Fibroblast of the aortic adventitia (primary cell): ENCODE measurements around the gene TMBIM6. TPM values are rescaled to one million over a fixed set of nuclear protein-coding genes. Genes with fewer than 3 reads are reported as not detected.

ENCODE experiments used
- DNase-seq: peaks from one replicate; pipeline ENCODE4 v3.0.0-alpha.2; 2010; ENCODE audit warnings: low read depth
- H3K4me3 ChIP-seq: 2 replicates; pipeline ENCODE4 v1.5.1; 2011; ENCODE audit warnings: low read depth, mild to moderate bottlenecking, control low read depth, low read length, moderate library complexity
- total RNA-seq: library from RNA; depleted of rRNA; stranded (reverse); fragments of >200 nt; gene quantifications from 2 replicates; pipeline ENCODE4 v1.2.3, GENCODE V29; 2012; ENCODE audit warnings: low replicate concordance
- TF ChIP-seq, protein P1 (sequence below): IDR thresholded peaks from 2 replicates; pipeline ENCODE4 v1.5.1; 2011; ENCODE audit warnings: mild to moderate bottlenecking, low read length, control low read depth, inconsistent platforms; ENCODE audit not compliant: insufficient read depth

Gene TMBIM6
- total RNA-seq, 1 donor, result 564 TPM

DNA sequence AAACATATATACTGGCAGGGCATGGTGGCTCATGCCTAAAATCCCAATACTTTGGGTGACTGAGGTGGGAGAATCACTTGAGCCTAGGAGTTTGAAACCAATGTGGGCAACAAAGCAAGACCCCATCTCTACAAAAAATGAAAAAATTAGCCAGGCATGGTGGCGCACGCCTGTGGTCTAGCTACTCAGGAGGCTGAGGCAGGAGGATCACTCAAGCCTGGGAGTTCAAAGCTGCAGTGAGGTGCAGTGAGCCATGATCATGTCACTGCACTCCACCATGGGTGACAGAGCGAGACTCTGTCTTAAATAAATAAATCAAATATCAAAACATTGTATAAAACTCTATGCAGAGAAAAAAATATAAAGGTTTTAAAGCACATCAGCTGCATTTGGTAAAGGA is 39.3 kb upstream of the TMBIM6 start:
- no peak for DNase-seq
- H3K4me3 ChIP-seq, result no peak overlapping the region
- TF ChIP-seq, protein P1, sequence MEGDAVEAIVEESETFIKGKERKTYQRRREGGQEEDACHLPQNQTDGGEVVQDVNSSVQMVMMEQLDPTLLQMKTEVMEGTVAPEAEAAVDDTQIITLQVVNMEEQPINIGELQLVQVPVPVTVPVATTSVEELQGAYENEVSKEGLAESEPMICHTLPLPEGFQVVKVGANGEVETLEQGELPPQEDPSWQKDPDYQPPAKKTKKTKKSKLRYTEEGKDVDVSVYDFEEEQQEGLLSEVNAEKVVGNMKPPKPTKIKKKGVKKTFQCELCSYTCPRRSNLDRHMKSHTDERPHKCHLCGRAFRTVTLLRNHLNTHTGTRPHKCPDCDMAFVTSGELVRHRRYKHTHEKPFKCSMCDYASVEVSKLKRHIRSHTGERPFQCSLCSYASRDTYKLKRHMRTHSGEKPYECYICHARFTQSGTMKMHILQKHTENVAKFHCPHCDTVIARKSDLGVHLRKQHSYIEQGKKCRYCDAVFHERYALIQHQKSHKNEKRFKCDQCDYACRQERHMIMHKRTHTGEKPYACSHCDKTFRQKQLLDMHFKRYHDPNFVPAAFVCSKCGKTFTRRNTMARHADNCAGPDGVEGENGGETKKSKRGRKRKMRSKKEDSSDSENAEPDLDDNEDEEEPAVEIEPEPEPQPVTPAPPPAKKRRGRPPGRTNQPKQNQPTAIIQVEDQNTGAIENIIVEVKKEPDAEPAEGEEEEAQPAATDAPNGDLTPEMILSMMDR, result no peak

DNA sequence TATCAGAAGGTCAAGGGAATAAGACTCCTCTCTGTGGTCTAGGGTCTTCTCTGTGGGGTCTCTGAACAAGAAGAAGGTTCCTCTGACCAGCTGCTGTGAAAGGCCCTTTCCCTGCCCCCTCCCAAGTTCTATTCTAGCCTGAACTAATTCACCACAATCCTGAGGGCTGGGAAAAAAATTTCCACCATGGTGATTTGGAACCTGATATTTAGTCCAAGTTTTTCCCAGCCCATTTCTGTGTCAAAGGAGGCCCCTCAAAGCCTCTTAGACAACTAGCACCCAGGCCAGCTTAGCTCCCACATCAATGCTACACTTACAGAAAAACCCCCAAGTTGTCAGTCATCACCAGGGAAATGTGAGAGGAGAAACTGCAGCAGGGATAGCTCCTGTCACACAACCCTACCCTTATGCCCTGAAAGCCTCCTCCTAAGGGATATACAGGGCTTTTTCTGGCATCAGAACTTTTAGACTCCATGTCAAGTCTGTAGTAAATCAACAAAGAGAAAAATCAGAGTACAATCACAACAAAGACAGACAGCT is 38.6 kb upstream of the TMBIM6 start:
- TF ChIP-seq, protein P1, result no peak
- no peak for DNase-seq
- H3K4me3 ChIP-seq, result no peak overlapping the region

DNA sequence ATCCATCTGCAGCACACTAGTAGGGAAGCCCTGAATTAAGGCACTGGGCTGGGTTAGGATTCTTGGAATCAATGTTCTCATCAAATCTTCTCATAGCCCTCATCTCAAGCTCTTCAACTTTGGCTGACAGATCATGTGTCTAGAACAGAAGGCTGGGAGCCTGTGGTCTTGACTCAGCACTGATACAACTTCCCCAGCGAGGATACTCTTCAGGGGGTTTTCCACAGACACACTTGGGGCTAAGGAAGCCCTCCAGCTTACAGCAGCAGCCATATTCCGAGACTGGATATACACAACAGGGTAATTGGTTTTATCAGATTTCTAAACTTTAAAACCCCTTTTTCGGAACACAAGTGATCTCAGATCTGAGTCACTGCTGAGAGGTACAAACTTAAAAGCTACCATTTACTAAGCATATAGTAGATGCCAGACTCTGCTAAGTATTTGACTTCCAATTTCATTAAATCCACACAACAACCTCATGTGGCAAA is 37.7 kb upstream of the TMBIM6 start:
- TF ChIP-seq, protein P1, result no peak
- H3K4me3 ChIP-seq, result no peak overlapping the region
- DNase-seq, result peak; percentile 56

DNA sequence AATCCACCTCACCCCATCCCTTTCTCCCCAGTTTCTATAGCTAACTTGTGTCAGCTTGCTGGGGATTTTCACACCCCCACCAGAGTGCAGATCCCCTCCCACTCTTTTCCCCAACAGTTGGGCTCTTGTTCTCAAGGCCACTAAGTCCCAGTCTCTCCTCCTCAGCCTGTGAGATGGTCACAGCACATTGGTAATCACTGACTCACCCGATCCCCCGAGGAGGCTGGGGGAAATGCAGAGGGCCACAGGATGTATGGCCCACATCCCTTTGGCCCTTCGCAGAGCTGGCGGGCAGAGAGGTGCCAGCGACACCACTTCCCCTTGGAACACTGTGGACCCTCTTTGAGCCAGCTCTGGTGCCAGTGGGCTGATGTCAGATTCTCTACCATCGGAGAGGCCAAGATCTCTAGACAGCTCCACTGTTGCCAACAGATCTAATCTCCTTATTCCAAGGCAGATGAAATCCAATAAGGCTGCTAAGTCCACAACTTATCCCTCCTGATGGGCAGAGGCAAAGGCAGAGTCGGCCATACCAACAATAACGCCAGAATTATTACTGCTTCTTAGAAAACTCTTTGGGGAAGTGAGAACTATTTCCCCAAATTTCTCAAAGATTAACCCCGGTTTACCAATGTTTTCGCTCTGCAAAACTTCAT is 35.8 kb upstream of the TMBIM6 start:
- H3K4me3 ChIP-seq, result peak overlapping the region; percentile 81
- DNase-seq, result peak; percentile 47
- TF ChIP-seq, protein P1, result no peak

DNA sequence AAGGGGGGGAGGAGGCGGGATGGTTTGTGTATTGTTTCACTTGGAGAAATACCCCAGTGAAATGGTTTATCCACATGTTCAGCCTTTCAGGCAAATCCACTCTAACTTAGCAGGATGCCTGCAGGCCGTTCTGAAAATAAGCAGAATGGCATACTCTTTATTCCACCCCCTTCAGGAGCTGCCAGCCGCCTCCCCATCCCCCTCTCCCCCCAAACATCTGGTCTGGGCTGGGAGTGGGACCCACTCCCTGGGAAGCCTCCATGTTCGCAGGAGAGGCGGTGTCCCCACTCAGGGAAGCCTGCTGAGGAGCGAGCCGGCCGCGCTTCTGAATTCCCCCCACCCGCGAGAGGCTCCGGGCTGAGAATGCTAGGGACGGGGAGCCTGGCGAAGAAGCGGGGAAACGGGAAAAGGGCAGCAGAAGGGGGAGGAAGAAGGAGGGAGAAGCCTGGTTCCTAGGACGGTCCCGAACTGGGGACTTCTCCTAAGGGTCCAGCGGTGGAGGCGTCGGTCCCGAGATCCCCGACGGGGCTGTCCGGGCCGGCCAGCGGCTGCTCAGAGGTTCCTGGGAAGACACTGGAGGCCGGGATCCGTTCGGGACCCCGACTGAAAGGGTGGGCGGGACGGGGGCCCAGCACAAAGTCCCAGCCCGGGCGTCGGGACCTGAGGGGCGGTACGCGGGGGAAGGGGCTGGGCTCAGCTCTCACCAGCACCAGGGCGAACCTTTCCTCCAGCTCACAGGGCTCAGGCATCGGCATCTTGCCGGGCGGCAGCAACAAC is 34.8 kb upstream of the TMBIM6 start:
- TF ChIP-seq, protein P1, result no peak
- DNase-seq, result peak; percentile 50
- H3K4me3 ChIP-seq, result peak overlapping the region; percentile 81

DNA sequence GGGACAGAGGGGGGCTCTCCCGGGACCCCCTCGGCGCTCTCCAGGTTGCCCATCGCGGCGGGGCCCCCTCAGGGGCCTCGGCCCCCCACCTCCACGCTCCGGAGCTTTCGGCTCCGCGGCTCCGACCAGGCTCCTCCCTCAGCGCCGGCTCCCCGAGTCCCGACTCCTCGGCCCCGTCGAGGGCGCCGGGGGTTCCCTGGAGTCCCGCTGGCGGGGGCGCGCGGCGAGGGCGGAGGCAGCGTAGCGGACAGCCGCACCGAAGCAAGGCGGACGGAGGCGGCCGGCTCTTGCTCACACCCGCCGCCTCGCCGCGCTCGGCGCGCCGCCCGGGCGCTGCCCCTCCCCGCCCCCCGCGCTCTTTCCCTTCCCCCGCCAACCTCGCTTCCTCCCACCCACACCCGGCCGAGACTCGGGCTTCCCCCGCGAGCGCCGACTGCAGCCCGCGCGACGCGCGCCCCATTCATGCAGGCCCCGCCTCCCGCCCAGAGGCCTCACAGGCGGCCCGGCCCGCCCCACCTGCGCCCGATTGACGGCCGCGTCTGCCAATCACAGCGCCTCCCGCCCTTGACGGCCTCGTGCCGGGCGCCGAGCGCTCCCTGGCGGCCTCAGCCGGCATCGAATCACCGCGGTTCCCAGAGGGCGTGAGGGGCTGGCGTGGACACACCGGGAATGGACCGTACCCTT is 34.1 kb upstream of the TMBIM6 start, which contains the start of gene FMNL3:
Gene FMNL3, minus strand, starts transcription at position 278 of the 684 bp plus-strand sequence. Its CDS starts 225 bp downstream, at position 53.
- H3K4me3 ChIP-seq, result peak within 1 kb of the TSS; percentile 81
- TF ChIP-seq, protein P1, result peak; percentile 84
- DNase-seq, result peak; percentile 94
